ENCODE data around the gene SUPV3L1.

The SUPV3L1 gene

DNA sequence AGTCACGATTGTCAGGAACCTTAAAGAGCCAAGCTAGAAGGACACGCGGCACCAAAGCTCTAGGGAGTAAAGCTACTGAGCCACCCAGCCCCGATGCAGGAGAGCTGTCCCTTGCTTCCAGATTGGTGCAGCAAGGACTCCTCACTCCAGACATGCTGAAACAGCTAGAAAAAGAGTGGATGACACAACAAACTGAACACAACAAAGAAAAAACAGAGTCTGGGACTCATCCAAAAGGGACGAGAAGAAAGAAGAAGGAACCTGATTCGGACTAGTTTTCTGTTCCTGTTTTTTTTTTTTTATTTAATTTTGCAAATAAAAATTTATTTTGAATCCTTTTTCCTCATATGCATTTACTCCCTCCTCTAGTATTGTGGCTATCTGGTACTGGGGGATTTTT, 28.7 kb downstream of the SUPV3L1 start:
- no peak for DNase-seq

DNA sequence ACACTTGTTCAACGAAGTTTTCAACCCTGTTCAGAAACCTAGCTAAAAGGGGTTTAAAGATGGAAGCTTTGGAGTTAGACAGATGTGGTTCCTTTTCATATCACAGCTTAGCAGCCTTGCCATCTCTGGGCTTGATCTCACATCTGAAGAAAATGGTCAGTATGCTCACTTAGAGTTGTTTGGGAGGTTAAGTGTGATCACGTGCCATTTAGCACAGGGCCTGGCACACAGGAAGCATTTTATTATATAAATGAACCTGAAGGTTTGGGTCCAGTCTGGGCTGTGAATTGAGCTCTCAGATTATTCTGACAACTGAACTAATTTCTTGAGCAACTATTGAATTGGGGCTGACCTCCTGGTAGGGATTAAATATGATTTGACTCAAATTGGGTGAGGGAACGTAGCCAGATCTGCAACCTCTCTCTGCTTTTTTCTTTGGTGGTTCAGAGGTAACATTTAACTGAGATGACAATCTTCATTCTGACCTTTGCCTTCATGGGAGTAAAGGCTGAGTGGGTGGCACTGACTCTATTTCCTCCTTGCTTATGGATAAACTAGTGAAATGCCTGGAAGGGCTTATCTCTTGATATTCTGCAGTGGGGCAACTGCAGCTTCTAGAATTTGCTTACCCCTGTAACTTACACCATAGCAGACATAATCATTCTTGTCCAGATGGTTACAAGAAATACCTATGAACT, 29.9 kb downstream of the SUPV3L1 start:
- no peak for DNase-seq

DNA sequence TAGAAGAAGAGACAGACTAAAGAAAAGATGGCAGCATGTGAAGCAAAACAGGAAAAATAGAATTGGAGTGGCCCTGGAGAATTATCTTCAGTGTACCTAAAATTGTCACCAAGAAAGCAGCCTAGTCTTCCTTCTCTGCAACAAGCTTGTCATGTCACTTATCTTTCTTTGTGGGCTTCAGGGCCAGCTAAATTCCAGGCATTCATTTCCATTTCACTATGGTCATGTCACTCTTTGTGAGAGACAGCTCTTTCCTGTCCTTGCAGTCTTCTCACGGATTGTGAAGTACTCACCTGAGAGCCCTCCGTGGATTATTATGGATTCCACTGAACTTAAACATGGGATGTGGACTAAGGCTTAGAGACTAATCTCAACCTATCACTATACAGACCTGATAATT, 31.1 kb downstream of the SUPV3L1 start:
- DNase-seq, result no peak

- DNase-seq, result no peak
Observed at GRCh38 chr10:69211524-69211923, 31.5 kb downstream of the SUPV3L1 start.

DNA sequence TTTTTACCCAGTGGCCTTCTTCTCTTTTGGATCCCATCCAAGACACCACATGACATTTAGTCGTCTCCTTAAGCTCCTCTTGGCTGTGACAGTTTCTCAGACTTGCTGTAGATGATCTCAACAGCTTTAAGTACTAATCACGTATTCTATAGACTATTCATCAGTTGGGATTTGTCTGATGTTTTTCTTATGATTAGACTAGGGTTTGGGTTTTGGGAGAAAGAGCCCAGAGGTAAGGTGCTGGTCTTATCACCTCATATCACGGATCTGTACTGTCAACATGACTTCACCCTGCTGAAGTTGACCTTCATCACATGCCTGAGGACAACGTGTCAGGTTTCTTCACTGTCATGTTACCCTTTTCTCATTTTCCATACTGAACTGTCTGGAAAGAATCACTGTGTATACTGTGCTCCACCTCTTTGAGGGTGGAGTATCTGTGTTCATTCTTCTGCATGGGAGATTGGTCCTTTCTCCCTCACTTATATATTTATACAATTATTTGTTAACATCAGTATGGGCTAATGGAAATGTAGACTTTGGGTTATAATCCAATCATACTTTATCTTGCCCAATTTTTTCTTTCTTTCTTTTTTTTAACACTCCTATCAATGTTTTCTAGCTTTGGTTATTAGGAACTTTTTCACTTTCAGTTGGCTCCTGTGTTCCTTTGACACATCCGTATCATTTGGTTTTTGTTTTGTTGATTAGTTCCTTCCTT, 33.7 kb downstream of the SUPV3L1 start:
- DNase-seq, result no peak

GRCh38 chr10:69214666-69215131, 34.7 kb downstream of the SUPV3L1 start:
- DNase-seq, result no peak

GRCh38 chr10:69215405-69216171, 35.6 kb downstream of the SUPV3L1 start:
- peak in 1 of 6 experiments; percentile 28 for DNase-seq

GRCh38 chr10:69216577-69217118, 36.6 kb downstream of the SUPV3L1 start:
- DNase-seq, result no peak

- DNase-seq, result no peak
Observed at GRCh38 chr10:69217119-69217754, 37.2 kb downstream of the SUPV3L1 start.

DNA sequence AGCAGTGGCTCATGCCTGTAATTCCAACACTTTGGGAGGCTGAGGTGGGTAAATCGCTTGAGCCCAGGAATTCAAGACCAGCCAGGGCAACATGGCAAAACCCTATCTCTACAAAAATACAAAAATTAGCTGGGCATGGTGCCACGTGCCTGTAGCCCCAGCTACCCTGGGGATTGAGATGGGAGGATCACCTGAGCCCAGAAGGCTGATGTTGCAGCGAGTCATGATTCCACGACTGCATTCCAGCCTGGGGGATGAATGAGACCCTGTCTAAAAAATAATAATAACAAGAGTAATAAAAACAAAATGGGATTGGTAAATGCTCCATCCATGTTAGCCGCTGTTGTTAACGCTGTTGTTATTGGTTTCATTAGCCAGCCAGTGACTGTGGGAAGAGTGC, 38.8 kb downstream of the SUPV3L1 start:
- no peak for DNase-seq

DNA sequence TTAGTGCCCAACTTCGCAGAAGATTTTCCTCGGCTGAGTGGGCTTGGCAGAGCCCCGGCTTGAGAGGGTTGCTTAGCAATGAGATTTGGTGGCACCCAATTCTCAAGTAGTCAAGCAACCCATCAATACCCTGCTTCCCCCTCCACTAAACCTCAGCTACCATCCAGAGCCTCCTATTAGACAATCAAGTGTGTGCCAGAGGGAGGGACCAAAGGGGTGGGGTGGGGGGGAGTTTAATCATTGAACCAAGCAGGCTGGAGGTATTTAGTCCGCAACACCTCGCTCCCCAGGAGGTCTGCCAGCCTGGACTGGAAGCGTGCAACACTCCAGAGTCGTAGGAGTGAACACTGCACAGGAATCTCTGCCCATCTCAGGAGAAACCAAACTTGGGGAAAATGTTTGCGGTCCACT, 40.0 kb downstream of the SUPV3L1 start, which contains the start of gene HKDC1:
HKDC1 (plus strand) TSS at position 292 of the 411 bp plus-strand sequence; CDS start at position 396, 104 bp downstream.
- DNase-seq, result no peak

DNA sequence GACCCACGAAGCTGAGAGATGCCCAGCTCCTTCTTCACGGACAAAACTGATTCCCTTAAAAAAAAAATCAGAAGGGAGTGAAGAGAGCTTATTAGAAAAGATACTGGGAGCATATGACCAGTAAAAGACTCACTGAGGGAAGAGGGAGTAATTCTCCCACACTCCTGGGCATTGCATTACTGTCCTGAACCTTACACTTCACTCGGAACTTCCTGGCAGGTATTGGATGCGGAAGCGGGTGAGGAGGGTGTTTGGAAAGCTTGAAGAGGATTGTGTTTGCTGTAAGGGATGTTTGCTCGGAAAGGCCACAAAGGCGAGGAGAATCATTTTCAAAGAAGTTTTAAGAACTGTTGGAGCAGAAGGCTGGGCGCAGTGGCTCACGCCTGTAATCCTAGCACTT, 40.5 kb downstream of the SUPV3L1 start:
- no peak for DNase-seq

GRCh38 chr10:69222157-69223027, 42.4 kb downstream of the SUPV3L1 start:
- DNase-seq, result peak in 4 of 6 experiments; percentile 17 to 37 (median 25)

DNA sequence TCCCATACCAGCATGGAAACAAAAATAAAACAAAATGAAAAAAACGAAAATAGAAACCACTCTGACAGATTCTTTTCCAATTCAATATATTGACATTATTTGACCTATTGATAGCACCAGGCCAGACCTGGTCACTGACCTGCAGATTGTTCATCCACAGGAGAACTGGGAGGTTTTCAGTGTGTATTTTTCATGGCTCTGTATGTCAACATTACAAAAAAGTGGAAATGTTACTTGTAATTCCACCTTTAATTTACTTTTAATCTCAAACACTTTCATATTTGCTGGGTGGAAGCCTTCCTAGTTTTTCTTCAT, 43.0 kb downstream of the SUPV3L1 start:
- no peak for DNase-seq

GRCh38 chr10:69224862-69225657, 45.0 kb downstream of the SUPV3L1 start:
- no peak for DNase-seq

GRCh38 chr10:69225681-69226080, 45.6 kb downstream of the SUPV3L1 start:
- DNase-seq, result no peak

GRCh38 chr10:69226919-69227450, 47.0 kb downstream of the SUPV3L1 start:
- no peak for DNase-seq

GRCh38 chr10:69228151-69228550, 48.1 kb downstream of the SUPV3L1 start:
- DNase-seq, result no peak

DNA sequence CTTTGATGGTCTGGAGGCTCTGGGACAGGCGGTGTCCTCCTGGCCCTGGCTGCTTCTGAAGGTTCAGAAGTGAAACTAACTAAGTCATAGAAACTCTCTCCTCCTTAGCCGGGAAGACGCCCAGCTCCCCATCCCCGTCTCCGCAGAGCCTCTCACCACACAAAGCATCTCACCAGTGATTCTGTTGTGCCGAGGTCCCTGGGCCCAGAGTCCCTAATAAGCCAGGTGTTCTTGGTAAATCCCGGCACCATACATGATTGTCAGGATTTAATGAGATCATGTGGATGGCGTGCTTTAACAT, 49.5 kb downstream of the SUPV3L1 start:
- no peak for DNase-seq

- no peak for DNase-seq
Observed at GRCh38 chr10:69230128-69230527, 50.1 kb downstream of the SUPV3L1 start.

- no peak for DNase-seq
Observed at GRCh38 chr10:69232252-69232651, 52.2 kb downstream of the SUPV3L1 start.
